Left lung (tissue), 10 donors: ENCODE results near the gene LINGO3. TPM values are rescaled to one million over a fixed set of nuclear protein-coding genes. Genes with fewer than 3 reads are reported as not detected.

Experiments
- ATAC-seq: fragments of 200-7000 bp; cut with Tn5 transposase; one replicate; pipeline ENCODE4 v1.9.1; 2020; ENCODE audit warnings: moderate library complexity
- DNase-seq, 4 donors: peaks; one replicate each; pipeline ENCODE4 v3.0.0-alpha.2; 2013 to 2020
- H3K27ac ChIP-seq, 2 donors: fragments of 200-600 bp; sonication (generic) in 1 of 2; one replicate each; pipeline versions ENCODE4 v1.5.0 to v1.8.0; 2020 to 2021
- H3K27me3 ChIP-seq, 2 donors: fragments of 200-600 bp; sonication (generic) in 1 of 2; one replicate each; pipeline versions ENCODE4 v1.5.0 to v1.8.0; 2020 to 2021
- H3K36me3 ChIP-seq, 2 donors: fragments of 200-600 bp; sonication (generic) in 1 of 2; one replicate each; pipeline versions ENCODE4 v1.5.0 to v1.8.0; 2020 to 2021
- H3K4me1 ChIP-seq, 2 donors: fragments of 200-600 bp; one replicate each; pipeline ENCODE4 v1.8.0; 2021
- H3K4me3 ChIP-seq, 2 donors: fragments of 200-600 bp; sonication (generic) in 1 of 2; one replicate each; pipeline versions ENCODE4 v1.5.0 to v1.8.0; 2020 to 2021; ENCODE audit warnings: mild to moderate bottlenecking in 1 of 2
- H3K9me3 ChIP-seq, 2 donors: fragments of 200-600 bp; sonication (generic) in 1 of 2; one replicate each; pipeline versions ENCODE4 v1.5.0 to v1.8.0; 2020 to 2021
- intact Hi-C, 2 donors: fragments of 100-400 bp; cut with DNase I; formaldehyde crosslinking; loops; one replicate each; pipeline versions ENCODE4 v1.11.2 to v1.14.2; 2022
- polyA plus RNA-seq, 6 donors: library from polyadenylated mRNA; unstranded; fragments of 120-200 nt; gene quantifications; one replicate each; pipeline ENCODE4 v1.2.1, GENCODE V29; 2013; ENCODE audit not compliant: insufficient read length in 6 of 6
- total RNA-seq, 2 donors: library from RNA; stranded (reverse); fragmentation: NEBNext Ultra II Directional; extraction: Animal tissue kit (Norgen Biotek cat#: 25700); gene quantifications; one replicate each; pipeline ENCODE4 v1.2.1, GENCODE V29; 2021
- TF ChIP-seq, protein P1 (sequence below), 2 donors: fragments of 200-600 bp; sonication (generic) in 1 of 2; IDR thresholded peaks; one replicate each; pipeline versions ENCODE4 v1.5.0 to v1.8.0; 2021; ENCODE audit warnings: antibody characterized with exemption in 2 of 2
- donor health status: DM: no; HTN: yes; CAD: no.
- donor health status: DM: no; HTN: no; CAD: no.

LINGO3 gene
- total and polyA plus RNA-seq, 8 donors = 0.10 to 0.17 (median 0.16) TPM; not detected in 5

DNA sequence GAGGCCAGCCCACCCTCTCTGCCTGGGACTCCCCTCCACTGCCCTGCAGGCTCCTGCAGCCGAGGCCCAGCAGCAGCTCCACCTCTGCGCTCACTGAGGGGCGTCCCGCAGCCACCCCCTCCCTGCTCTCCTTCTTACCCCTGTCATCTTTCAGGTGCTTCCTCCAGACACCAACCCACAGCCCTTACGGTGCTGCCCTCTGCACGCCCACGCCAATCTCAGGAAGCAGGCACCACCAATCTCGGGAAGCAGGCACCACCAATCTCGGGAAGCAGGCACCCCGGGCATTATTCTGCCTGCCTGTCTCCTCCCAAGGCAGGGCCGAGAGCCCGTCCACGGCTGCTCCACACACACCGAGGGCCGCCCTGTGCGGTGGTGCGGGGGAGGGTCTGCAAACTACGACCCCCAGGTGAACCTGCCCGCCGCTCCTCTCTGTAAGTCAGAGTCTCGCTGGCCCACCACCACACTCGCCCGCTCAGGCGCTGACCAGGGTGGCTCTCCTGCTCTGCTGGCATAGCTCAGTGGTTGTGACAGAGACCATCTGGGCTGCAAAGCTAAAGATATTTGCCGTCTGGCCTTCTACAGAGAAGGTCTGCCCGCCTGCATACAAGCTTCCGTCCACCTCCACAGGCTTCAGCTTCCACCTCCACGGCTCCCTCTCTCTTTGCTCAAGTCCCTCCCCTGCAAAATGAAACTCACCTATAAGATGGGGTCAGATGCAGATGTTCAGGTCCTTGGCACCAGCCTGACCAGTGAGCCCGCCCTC lies 17.5 kb upstream of the LINGO3 start:
- intact Hi-C loops = no loop called here
- peak in 1 of 4 donors; percentile 71 for DNase-seq

DNA sequence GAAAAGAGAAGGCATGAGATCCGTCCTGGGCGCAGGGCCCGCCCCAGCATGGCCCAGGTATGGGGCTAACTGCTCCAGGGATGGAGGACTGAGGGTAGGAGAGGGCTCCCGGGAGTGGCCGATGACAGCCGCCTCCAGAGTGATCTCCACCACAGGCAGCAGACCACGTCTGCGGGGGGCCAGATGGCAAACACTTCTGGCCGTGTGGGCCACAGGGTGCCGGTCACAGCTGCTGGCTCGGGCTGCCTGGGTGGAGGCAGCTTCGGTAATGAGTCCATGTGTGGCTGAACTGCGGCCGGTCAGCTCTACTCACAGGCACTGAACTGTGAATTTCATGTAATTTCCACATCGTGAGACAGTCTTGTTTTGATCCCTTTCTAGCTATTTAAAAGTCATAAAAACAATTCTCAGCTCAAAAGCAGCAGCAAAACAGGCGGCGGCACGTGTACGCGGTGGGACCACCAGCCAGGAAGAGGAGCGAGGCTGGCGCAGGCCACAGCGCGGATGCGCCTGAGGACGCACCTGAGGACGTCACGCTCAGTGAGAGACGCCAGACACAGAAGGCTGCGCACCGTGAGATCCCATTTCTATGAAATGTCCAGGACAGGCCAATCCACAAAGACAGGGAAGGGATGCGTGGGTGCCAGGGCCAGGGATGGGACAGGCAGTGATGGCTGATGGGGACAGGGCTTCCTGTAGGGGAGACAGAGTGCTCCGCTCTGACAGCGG lies 16.4 kb upstream of the LINGO3 start:
- Histone ChIP-seq H3K4me3 (no peak overlapping the region), H3K36me3 (peaks cover 0 to 49% of the 10 kb centered on the region in 2 donors), H3K27ac (no peak overlapping the region), H3K9me3 (no peaks in the 10 kb centered on the region), H3K4me1 (peaks cover 8 to 33% of the 10 kb centered on the region in 2 donors), H3K27me3 (no peaks in the 10 kb centered on the region)
- TF ChIP-seq, protein P1, sequence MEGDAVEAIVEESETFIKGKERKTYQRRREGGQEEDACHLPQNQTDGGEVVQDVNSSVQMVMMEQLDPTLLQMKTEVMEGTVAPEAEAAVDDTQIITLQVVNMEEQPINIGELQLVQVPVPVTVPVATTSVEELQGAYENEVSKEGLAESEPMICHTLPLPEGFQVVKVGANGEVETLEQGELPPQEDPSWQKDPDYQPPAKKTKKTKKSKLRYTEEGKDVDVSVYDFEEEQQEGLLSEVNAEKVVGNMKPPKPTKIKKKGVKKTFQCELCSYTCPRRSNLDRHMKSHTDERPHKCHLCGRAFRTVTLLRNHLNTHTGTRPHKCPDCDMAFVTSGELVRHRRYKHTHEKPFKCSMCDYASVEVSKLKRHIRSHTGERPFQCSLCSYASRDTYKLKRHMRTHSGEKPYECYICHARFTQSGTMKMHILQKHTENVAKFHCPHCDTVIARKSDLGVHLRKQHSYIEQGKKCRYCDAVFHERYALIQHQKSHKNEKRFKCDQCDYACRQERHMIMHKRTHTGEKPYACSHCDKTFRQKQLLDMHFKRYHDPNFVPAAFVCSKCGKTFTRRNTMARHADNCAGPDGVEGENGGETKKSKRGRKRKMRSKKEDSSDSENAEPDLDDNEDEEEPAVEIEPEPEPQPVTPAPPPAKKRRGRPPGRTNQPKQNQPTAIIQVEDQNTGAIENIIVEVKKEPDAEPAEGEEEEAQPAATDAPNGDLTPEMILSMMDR (IDR thresholded peaks at IDR 0.05) = no peak
- DNase-seq (peak in 1 of 4 donors; percentile 72), ATAC-seq (no peak)
- intact Hi-C loops = no loop called here

More for the DNA sequence above, 17.5 kb upstream of the LINGO3 start:
- H3K27ac ChIP-seq = no peak overlapping the region
- TF ChIP-seq, protein P1 (IDR thresholded peaks at IDR 0.05) = no peak
- H3K9me3 ChIP-seq = no peaks in the 10 kb centered on the region
- no peaks in the 10 kb centered on the region for H3K27me3 ChIP-seq
- peaks cover 0 to 49% of the 10 kb centered on the region in 2 donors for H3K36me3 ChIP-seq
- ATAC-seq = no peak
- H3K4me3 ChIP-seq = no peak overlapping the region
- H3K4me1 ChIP-seq = peaks cover 12 to 44% of the 10 kb centered on the region in 2 donors

DNA sequence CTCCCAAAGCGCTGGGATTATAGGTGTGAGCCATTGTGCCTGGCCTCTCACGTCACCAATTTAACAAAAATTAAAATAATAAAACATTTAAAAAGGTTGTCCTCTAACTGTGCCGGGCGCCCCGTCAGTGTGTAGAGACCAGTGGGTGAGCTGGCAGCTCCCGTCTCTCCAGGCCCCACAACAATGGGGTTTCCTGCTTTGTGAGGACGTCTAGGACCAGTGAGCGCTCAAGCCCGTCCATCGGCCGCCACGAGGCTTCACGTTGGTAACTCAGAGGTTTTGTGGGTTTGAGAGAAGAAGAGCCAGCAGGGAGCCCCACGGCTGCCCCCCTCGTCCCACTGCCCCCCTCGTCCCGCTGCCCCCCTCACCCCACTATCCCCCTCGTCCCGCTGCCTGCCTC lies 15.8 kb upstream of the LINGO3 start:
- no peak for ATAC-seq
- Histone ChIP-seq H3K4me1 (peaks cover 8 to 26% of the 10 kb centered on the region in 2 donors), H3K9me3 (no peaks in the 10 kb centered on the region), H3K27me3 (no peaks in the 10 kb centered on the region), H3K36me3 (peaks cover 0 to 49% of the 10 kb centered on the region in 2 donors), H3K27ac (no peak overlapping the region), H3K4me3 (no peak overlapping the region)
- intact Hi-C loops = no loop called here
- TF ChIP-seq, protein P1 (IDR thresholded peaks at IDR 0.05) = no peak
- no peak for DNase-seq

DNA sequence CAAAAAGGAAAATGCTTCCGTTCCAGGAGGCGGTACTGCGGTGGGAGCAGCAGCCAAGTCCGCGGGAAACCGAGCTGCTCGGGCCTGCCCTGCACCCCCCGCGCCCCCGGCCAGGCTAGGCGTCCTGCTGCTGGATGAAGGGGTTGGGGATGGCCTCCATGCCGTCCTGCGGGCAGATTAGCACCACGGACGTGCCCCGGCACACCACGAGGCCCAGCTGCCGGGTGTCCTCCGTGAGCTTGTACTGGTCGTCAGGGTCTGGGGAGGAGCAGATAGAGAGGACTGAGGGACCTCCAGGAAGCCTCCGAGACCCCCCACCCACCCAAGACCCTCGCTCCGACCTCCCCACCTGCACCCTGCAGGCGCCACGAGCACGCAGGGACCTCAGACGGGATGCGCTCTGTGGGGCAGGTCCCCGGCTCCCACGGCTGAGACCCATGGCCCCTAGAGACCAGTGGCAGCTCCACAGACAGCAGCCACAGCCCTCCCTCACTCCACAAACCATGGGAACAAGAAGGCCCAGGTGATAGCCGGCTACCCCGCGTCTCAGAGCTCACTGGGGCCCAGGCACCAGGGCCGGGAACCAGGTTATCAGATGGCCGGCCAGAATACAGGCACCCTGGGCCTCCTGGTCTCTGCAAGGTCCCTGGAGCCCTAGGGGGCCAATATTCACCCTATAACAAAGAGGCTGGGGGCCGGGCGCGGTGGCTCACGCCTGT lies 13.8 kb upstream of the LINGO3 start:
- Histone ChIP-seq H3K4me3 (no peak overlapping the region), H3K36me3 (peaks cover 0 to 49% of the 10 kb centered on the region in 2 donors), H3K27ac (no peak overlapping the region), H3K4me1 (peaks cover 0 to 13% of the 10 kb centered on the region in 2 donors), H3K9me3 (no peaks in the 10 kb centered on the region), H3K27me3 (no peaks in the 10 kb centered on the region)
- TF ChIP-seq, protein P1 (IDR thresholded peaks at IDR 0.05) = no peak
- DNase-seq (peak in 1 of 4 donors; percentile 62), ATAC-seq (no peak)
- intact Hi-C loops = no loop called here
